ENCODE data around the gene NUAK2.

The NUAK2 gene

DNA sequence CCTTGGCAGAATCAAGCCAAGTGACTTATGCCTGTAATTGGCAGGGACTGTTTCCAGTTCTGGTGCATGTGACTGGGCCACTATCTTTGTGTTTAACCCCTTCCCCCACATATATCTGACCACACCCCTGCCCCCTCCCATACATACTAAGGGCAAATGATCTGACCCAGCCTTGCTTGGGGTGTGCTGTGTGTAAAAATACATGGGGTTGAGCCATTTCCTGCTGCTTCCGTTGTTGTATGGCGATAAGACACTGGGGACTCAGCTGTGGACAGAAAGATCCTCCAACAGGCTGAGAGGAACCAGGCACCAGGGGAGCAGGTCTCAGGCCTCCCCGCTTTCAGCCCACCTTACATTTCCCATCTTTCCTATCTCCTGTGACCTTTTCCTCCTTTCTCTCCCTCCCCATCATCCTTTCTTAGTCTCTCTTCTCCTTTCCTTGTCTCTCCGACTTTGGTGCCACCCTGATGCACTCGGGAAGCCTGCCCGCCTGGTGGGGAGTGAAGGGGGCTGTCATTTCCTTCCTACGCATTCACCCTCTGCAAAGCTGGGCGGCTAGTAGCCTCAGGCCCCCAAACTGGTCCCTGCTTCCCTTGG, 54.1 kb downstream of the NUAK2 start:
- H3K4me3 ChIP-seq (ENCODE audit: low read depth, low read length): no peak overlapping the region
- DNase-seq (ENCODE audit: low read depth): no peak
- no peak for TF ChIP-seq CTCF (IDR thresholded peaks at IDR 0.05; ENCODE audit: control insufficient read depth, extremely low read depth, insufficient read depth)

DNA sequence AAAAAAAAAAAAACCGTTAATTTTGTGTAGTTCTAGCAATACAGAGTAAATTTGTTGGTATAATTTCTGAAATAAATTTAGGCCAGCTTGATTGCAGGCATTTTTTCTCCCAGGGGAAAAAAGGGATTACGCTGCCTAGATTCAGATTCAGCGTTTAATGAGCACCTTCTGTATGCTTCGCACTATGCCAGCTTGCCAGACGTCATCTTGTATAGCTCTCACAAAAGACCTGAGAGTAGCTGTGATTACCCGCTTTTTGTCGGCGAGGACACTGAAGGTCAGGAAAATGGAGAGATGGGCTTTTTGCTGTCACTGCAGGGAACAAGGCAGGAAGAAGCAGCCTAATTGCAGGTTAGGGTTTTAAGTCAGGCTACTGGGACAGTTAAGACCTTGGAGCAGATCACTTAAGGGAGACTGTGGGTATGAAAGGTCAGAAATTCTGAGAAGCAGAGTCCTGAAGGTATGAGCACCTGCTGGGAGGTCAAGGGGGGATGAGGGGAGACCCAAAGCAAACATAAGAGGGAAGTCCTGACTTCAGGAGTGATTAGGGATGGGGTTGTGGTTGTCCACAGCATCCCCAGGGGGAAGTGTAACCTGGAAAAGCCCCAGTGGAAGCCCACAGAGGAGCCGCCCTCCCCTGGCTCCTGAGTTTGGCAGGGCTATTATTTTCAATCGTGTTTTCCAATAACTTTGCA, 54.8 kb downstream of the NUAK2 start:
- H3K4me3 ChIP-seq (ENCODE audit: low read depth, low read length): no peak overlapping the region
- TF ChIP-seq CTCF (IDR thresholded peaks at IDR 0.05; ENCODE audit: control insufficient read depth, extremely low read depth, insufficient read depth): no peak
- DNase-seq (ENCODE audit: low read depth): no peak

- no peak overlapping the region for H3K4me3 ChIP-seq (ENCODE audit: low read depth, low read length)
- no peak for TF ChIP-seq CTCF (IDR thresholded peaks at IDR 0.05; ENCODE audit: control insufficient read depth, extremely low read depth, insufficient read depth)
- DNase-seq (ENCODE audit: low read depth): no peak
Measured at GRCh38 chr1:205263580-205264190, 57.9 kb downstream of the NUAK2 start.

DNA sequence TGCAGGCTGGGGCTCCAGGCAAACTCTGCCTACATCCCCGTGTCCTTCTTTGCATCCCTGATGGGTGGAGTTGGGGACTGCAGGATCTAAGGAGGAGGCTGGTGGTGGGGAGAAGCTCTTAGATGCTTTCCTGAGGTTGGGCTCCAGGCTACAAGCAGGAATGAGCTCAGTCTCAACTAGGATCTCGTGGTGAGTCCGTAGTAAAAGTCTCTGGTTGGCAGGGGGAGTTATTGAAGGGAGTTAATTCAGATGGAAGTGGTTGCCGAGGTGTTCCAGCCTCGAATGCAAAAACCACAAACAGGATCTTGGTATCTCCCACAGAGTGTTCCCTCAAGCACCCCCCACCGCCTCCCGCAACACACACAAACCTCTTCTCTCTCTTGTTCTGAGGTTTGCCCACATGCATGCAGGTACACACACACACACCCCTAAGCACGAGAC, 58.8 kb downstream of the NUAK2 start:
- H3K4me3 ChIP-seq (ENCODE audit: low read depth, low read length): no peak overlapping the region
- DNase-seq (ENCODE audit: low read depth): no peak
- TF ChIP-seq CTCF (IDR thresholded peaks at IDR 0.05; ENCODE audit: control insufficient read depth, extremely low read depth, insufficient read depth): no peak

DNA sequence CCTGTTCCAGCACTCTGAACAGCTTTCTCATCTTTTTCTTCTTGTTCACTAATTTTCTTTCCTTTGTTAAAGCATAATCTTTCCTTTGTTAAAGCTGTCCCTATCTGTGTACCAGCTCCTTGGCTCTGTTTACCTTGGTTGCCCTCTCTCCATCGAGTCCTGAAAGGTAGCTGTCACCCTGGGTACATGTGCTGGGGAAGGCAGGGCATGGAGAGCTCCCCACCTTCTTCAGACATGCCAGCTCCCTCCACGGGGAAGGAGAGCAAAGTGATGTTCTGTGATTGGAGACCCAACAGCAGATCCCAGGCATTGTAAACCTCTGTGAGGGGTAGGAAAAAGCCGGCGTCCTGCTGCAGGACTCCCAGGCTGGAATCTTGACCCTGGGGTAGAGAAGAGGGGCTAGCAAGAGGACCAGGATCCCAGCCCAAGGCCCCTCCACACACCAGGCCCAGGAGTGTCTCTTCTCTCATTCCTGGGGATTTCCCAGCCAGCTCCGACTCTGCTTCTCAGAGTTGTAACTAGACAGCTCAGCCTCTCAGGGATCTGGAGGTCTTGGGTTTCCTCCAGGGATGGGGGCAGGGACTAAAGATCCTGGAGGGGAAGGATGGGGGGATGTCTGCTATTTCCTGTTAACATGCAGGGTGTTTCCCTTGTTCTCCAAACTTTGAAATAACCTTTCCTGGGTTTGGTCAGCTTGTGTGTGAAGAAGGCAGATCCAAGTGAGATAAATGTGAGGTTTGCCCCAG, 59.4 kb downstream of the NUAK2 start:
- DNase-seq (ENCODE audit: low read depth): no peak
- no peak overlapping the region for H3K4me3 ChIP-seq (ENCODE audit: low read depth, low read length)
- no peak for TF ChIP-seq CTCF (IDR thresholded peaks at IDR 0.05; ENCODE audit: control insufficient read depth, extremely low read depth, insufficient read depth)

GRCh38 chr1:205260948-205261732, 60.4 kb downstream of the NUAK2 start:
- no peak for DNase-seq (ENCODE audit: low read depth)
- no peak for TF ChIP-seq CTCF (IDR thresholded peaks at IDR 0.05; ENCODE audit: control insufficient read depth, extremely low read depth, insufficient read depth)
- no peak overlapping the region for H3K4me3 ChIP-seq (ENCODE audit: low read depth, low read length)

Data from LNCaP clone FGC (cell line).